Activated CD8-positive, alpha-beta memory T cell treated with anti-CD3 and anti-CD28 coated beads, Interleukin-2, amount 50 U/mL, for 48 hours (primary cell): ENCODE data around the gene LRRC7.
"Not testable (repeated sequence)": the region's sequence is repeated elsewhere in the genome, so short reads cannot be mapped to it uniquely, and the experiment has no call there.

Experiments
- DNase-seq: peaks from one replicate; pipeline ENCODE4 v3.0.0-alpha.2; 2020

LRRC7 gene

GRCh38 chr1:69702085-69702484 is 134.4 kb downstream of the LRRC7 start:
- DNase-seq: no peak

DNA sequence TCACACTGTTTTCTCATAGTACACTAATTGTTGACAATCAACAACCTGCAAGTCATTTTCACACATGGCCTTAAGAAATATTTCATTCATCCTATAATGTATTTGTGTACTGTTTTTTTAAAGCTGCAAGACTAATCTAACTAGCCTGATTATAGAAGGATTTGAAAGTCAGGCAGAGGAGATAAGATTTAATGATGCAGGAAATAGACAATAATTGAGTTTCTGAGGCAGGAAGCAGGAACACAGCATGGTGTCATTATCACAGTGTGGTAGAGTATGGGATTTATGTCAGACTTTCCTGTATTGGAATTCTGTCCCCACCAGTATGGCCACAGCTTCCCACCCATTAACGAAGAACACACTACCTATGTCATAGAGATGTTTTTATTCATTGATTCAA is 138.8 kb downstream of the LRRC7 start:
- DNase-seq: no peak

- DNase-seq: no peak
These were observed 139.4 kb downstream of the LRRC7 start for GRCh38 chr1:69707103-69707502.

DNA sequence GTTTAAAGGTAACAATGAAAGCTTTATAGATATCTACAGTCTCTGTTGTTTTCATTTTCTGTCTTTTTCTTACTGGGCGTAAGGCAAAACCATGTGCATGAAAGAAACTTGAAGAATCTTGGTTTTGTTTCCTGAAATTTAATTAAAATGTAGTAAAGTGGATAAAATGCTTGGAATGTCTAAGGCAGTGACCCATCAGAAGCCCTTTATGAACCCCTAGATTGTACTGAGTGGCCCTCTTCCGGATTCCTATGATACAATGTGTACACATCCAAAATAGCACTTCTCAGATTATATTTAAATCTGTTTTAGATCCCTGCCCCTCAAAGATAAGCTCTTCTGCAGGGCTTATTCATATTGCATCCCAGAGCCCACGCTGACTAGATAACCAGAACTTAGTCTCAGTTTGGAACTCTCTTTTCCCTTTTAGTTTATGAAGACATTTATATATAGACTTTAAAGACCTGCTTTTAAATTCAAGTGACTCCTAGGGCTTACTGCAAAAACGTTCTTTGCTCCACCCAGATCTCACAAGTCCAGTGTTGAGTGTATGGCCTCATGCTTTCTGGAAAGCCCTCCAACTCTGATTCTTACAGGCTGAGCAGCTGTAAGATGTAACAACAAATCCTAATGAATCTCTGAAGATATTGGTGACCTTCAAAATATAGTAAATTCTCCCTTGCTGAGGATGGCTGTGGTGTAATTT is 142.9 kb downstream of the LRRC7 start:
- DNase-seq: no peak

- DNase-seq: no peak
These were observed 143.6 kb downstream of the LRRC7 start for GRCh38 chr1:69711190-69711930.

- DNase-seq: not testable (repeated sequence)
These were observed 150.1 kb downstream of the LRRC7 start for GRCh38 chr1:69717834-69718233.

DNA sequence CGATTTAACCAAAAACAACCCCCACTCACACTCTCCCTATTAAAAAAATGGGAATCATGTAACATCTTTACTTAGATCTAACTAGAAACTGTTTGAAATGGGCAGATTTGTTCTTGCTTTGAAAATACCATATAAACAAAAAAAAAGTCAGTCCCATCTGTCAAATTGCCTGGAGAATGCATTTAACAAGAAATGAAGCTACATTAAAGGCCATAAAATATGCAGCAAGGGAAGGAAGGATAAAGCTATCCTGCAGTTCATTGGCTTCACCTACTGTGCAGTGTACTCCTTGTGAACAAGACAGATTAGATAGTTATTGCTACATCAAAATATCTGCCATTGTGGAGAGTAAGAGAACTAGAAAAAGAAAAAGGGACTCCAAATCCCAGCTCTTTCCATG is 160.5 kb downstream of the LRRC7 start:
- no peak for DNase-seq

- DNase-seq: no peak
These were observed 165.3 kb downstream of the LRRC7 start for GRCh38 chr1:69733061-69733460.

GRCh38 chr1:69737527-69738185 is 169.9 kb downstream of the LRRC7 start:
- DNase-seq: no peak

GRCh38 chr1:69738458-69739250 is 170.9 kb downstream of the LRRC7 start:
- no peak for DNase-seq

GRCh38 chr1:69739251-69739605 is 171.5 kb downstream of the LRRC7 start:
- DNase-seq: no peak

- no peak for DNase-seq
These were observed 175.4 kb downstream of the LRRC7 start for GRCh38 chr1:69743146-69743545.

- no peak for DNase-seq
These were observed 176.7 kb downstream of the LRRC7 start for GRCh38 chr1:69744381-69744780.

DNA sequence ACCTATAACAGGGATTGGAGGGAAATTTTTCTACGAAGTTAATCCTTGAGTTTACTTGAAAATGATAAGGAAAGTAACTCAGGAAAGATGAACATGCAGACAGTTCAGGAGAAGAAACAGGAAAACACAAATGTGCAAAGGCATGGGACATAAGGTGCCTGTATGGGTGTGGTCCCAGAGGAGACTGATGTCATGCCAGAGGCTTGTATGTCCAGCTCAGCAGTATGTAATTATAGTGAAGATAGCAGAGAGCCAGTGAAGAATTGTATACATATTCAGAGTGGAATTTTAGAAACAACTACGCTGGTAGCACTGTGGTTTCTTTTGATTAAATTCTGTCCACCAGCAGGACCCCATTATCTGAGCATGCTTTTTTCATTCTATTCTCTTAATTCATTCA is 179.5 kb downstream of the LRRC7 start:
- DNase-seq: no peak

DNA sequence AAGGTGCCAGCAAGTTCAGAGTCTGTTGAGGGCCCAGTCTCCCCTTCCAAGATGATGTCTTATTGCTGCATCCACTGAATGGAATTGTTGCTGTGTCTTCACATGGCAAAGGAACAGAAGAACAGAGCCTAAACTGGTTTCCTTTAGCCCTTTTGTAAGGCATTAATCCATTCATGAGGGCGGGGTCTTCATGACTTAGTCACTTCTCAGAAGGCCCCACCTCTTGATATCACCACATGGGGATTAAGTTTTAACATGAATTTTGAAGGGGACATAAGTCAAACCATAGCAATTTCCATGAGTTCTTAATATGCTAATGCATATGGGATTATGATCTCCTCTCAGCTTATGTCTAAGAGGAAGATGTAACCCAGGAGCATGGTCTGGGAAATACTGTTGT is 182.9 kb downstream of the LRRC7 start:
- DNase-seq: no peak

DNA sequence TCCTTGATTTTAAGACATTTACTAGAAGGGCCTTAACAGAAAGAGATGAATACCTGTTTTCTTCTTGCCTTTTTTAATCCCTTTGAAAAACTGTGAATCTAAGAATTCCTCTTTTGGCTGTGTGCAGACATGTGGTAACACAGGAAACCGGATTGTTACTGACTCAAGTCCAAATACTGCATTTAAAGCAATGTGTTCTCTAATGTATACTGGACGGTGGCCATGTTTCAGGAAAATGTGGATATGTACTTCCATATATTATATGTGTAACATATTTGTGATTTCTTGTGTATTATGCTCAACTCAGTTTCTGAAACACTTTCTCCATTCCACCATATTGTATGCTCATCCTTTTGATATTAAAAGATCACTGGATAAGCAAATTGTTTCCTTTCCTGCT is 185.1 kb downstream of the LRRC7 start:
- no peak for DNase-seq

DNA sequence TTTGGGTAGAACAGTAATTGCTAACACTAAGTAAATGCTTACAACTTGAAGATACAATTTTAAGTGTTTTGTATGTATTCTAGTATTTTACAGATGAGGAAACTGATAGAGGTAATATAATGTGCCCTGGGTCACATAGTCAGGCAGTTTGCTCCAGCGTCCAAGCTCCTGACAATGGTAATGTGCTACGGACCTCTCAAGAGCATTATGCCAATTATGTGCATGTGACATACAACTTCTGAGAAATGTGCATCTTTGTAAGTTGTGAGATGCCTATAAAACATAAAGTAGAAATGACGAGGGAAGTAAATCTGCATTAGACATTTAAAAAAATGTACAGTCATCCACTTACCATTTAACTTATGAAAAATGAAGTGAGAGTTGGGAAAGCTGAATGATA is 186.8 kb downstream of the LRRC7 start:
- DNase-seq: no peak

GRCh38 chr1:69755647-69756046 is 187.9 kb downstream of the LRRC7 start:
- DNase-seq: no peak

- no peak for DNase-seq
These were observed 198.2 kb downstream of the LRRC7 start for GRCh38 chr1:69765951-69766350.

DNA sequence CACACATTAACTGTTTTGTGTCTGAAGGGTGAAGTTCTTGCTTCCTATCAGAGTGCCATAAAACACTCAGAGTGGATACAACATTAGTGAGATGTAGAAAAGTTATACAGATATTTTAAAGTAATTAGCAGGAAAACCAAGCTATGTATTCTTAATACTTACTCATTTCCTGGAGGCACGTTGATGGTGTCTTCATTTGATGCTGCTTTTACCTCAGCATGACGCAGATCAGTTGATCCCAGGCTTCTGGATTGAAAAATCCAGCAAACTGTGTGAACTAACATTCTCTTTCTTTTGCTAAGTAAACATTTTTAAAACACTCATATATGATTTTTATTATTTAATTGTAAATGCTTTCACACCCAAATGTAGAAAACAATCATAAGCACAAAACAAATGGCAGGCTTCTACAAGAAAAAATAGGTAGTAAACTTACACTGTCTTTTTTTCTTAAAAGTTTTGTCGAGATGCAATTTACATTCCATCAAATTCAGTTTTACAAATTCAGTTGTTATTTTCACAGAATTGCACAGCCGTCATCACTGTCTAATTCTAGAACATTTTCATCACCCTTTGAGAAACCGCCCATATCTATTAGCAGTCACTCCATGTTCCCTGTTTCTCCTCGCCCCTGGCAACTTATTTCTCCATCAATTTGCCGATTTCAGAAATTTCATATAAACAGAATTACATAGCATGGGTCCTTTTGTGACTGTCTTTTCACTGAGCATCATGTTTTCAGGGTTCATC is 198.9 kb downstream of the LRRC7 start:
- no peak for DNase-seq

GRCh38 chr1:69776555-69776954 is 208.8 kb downstream of the LRRC7 start:
- DNase-seq: no peak

DNA sequence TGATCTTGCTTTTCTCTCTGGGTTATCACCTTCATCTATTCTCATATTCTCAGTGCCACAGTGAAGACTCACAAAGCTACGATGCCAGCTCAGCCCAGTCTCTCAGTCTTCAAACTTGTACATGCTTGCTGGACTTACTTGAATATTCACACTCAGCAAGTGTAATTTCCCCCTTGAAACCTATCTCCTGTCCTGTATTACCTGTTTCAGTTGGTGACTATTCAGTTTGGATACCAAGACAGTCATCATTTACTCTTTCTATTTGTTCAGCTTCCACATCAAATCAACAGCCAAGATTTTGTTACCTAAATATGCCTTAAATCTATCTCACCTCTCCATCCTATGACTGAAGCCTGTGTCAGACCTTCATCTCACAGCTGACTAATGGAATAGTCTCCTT is 209.7 kb downstream of the LRRC7 start:
- DNase-seq: no peak

DNA sequence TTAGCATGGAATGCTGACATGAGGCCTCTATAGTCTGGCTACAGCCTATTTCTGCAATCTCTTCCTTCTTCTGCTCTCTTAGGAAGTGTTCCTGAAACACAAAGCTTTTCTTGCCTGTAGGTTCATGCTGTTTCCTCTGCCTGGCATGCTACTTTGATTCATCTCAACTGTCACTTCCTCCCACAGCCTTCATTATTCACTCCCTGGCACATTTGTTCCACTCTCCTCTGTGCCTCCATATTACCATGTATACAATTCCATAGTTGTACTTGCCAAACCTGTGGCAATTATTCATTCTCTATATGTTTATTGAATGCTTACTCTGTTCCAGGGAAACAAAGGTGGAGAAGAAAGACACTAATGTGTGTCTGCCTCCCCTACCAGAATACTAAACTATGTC is 210.2 kb downstream of the LRRC7 start:
- DNase-seq: no peak
